Activated CD4-positive, CD25-positive, alpha-beta regulatory T cell treated with anti-CD3 and anti-CD28 coated beads, Interleukin-2, amount 50 U/mL, for 24 hours (primary cell): ENCODE measurements around the gene PCDH9.
"Not testable (repeated sequence)": the region's sequence is repeated elsewhere in the genome, so short reads cannot be mapped to it uniquely, and the experiment has no call there.

ENCODE experiments used
- ATAC-seq, 2 donors: fragments of 150-1000 bp; cut with Tn5 transposase; one replicate each; pipeline ENCODE4 v1.10.0; 2021; ENCODE audit warnings: mild to moderate bottlenecking in 1 of 2, moderate library complexity in 1 of 2

The PCDH9 gene

DNA sequence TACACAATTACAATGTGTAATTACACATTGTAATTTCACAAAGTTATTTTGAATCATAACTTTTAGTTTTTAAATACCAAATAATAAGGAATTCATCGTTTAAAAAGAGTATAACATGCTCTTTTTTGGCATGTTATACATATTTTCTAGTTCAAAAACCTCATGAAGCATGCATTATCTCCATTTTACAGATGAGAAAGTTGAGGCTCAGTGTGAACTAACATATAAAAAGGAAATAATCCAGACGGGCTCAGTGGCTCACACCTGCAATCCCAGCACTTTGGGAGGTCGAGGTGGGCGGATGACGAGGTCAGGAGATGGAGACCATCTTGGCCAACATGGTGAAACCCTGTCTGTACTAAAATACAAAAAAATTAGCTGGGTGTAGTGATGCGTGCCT is 107.9 kb downstream of the PCDH9 start:
- ATAC-seq = no peak

DNA sequence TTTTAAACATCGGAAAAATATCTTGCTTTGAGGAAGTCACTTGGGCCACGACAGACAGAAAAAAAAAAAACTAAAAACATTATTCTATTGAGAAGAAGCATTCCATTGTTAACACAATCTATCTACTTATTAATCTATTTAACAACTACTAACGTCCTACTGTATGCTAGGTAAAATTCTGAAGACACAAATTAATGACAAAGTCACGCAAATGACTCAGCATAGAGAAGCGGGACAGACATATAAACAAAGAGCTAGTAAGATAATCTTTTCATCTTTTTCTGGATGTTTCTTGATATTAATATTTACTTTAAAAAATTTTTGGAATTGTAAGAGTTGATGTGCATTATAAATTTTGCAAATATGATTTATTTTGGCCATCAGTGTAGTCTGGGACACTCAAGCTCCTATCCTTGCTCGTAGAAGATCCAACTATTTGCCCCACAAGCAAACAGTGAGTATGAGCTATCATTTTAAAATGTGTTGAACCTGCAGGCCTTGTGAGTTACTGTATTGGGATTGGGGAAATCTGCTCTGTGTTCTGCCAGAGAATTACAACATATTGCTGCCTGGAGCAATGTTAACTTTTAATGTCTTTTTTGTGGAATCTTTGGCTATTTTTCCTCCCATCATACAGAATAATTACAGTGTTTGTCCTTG is 109.1 kb downstream of the PCDH9 start:
- ATAC-seq = no peak

DNA sequence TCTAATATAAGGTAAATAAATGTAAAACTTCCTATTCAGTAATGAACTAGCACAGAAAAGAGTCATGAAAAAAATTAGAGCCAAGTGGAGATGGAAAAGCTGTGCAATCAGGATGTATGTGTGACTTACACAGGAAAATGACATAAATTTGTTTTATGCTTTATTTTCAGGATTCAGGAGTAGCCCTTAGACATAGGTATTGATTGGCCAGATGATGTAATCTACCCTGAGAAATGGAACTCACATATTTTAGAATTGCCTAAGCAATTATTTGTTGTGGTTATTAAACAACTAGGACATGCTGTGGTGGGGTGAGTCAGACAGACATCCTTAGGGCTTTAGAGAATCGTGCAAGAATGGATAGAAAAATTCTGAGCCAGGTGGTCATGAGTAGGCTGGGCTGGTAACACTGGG is 110.6 kb downstream of the PCDH9 start:
- no peak for ATAC-seq

DNA sequence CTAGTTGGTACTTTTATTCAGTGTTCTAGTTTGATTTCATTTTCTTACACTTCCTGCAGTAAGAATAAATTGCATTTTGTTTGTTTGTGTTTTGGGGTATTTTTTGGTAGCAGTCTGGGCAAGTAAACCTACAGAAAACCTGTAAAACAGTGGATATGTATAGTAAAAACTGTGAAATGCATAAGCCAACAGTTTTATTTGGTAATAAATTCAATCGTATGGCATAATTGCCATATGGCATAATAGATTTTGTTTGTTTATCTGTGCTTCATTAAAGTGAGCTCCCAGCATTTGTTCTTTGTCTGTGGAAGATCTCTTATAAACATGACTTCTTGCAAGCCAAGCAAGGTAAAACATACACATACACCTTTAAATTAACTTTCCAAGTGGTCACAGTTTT is 111.9 kb downstream of the PCDH9 start:
- ATAC-seq = no peak

DNA sequence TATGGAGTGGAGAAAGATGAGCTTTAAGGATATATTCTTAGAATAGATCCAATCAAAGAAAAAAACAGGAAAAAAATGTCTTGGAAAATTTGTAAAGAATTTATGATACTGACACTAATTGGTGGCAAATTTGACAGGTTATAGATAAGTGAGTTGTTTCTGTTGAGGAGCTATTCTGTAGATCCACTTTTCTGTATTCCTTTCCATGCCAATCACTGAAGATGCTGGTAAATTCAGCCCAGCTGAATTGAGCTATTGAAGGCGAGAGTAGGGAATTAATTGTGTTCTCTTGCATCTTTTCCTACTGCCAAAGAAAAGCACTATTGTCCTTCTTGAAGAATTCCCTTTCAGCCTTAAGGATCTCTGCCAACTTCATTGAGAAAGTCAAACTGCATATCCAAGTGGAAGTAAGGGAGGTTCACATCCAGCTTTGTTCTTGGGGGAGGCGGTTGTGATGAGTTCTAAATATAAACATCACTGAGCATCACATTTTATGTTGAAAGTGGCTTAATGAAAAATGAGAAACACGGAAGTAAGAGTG is 113.1 kb downstream of the PCDH9 start:
- ATAC-seq = no peak

DNA sequence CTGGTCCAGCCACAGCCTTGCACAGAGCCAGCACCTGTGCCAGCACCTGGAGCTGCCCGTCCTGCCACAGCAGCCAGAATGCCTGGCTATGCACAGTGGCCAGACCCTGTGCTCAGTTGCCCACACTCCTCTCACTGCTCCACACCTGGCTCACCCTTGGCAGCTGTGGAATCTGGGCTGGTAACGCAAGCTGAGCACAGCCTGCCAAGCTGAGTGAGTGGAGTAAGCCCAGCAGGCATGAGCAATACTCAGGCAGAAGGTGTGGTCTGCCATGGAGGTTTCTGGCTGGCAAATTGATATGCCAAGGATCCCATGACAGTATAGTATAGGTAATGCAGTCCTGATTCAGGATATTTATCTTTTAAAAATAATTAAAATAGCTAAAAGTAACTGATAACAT is 122.2 kb downstream of the PCDH9 start:
- ATAC-seq = no peak

DNA sequence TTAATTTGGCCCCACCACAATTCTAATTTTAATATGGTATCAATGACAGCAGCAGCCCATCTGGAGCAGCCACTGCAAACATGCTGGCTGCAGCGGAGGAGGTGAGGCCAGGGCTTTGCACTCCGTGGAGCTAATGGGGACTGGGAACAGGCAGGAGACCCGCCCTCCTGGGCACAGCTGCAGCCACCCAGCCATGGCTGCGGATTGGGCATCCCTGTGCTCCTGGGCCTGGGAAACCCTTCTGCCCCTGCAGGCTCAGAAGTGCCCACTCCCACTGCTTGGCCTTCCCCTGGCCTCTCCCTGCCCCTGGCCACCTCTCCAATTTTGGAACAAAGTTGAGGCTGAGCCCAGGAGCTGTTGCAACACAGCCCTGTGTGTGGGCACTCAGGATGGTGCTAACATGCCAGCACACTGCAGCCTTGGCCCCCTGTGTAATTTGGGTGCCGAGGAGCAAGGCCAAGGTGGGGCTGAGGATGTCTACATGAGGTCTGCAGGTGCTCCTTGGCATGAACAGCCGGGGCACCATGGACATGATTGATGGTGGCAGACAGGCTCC is 123.6 kb downstream of the PCDH9 start:
- no peak for ATAC-seq

DNA sequence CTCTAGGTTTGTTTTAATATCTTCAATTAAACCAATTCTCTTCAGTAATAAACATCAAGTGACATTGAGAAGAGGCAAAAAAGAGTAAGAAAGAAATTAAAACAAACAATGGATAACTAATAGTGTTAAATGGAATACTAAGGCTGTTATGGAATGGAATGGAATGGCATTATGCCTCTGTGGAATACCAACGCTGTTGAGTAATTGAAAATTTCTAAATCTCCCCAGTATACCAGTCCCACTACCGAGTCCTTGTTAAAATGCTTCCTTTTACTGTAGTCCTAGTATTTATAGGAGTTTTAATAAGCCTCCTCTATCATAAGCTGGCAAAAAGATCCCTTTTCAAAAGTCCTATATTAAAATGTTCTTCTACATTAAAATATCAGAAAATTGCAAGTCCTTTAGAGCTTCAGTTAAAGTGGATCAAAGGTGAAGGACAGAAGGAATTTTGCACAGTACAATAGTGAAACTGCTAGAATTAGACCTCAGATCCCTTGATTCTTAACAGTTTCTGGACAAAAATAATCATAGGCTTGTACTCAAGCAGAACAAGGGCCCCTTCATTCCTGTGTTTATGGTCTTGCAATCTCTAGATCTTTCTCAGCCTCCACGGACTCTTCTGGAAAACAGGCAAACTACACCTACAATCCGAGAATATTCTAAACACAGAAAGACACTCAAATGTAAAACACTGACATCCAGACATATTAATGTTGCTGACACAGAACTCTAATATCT is 128.2 kb downstream of the PCDH9 start:
- ATAC-seq = no peak

DNA sequence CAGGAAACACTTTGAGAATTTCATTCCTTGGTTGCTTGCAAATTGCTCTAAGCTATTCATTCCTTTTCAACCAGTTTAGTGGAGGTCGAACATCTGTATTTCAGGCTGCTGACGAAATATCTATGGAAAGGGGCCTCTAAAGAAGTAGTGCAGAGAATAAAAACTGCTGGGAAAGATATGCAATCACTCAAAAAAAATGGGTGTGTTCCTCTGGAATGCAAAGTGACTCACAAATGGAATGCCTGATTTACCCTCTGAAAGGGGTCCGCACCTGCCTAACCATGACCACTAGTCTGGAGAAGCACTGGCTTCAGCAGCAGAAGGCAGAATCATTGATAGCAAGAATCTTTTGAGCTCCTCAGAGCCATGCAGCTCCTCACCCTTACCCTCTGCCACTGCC is 129.4 kb downstream of the PCDH9 start:
- ATAC-seq = no peak

DNA sequence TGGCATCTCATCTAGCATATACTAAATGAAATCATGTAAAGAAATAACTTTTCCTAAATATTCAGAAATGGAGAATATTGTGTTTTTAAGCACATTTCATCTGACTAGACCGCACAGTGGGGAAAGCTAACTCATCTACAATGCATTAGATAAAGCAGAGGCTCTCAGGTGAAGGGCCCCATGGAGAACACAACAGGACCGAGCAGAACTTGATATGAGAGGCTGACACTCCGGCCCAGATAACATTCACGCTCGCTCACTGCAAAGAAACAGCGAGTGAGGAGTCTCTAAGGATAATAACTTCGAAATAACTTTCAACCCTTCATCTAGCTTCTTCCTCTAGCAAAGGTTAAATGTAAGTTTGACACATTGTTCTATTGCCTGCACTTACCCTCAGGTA is 130.6 kb downstream of the PCDH9 start:
- no peak for ATAC-seq

DNA sequence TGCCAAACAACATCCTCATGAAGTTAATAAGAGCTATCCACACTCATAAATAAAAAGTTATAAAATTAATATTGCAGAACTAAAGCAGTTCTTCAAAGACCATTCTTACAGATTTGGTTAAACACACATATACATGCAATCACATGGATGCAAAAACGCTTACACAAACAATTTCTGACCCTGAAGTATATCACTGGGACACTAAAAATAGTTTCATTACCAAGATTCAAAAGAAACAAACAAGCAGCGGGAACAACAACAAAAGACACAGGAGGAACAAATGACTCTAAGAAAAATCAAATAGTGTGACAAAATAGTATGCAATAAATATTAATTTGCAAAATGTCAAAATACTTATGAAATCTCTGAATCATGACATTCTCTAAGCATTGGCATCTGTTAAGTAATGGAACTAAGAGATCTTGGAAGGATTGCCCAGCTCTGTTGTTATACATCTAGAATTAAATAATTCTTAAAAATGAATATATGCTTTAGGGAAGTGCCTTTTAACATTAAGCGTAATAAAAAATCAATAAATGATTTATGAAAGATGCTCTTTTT is 132.2 kb downstream of the PCDH9 start:
- ATAC-seq = no peak

DNA sequence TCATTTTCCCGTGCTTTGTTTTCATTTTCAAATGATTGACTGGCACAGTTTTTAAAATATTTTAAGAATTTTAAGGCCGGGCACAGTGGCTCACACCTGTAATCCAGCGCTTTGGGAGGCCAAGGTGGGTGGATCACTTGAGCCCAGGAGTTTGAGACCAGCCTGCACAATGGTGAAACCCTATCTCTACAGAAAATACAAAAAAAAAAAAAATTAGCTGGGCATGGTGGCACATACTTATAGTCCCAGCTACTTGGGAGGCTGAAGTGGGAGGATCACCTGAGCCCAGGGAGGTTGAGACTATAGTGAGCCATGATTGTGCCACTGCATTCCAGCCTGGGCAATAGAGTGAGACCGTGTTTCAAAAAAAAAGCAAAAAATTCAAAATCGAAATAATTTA is 133.2 kb downstream of the PCDH9 start:
- not testable (repeated sequence) for ATAC-seq

DNA sequence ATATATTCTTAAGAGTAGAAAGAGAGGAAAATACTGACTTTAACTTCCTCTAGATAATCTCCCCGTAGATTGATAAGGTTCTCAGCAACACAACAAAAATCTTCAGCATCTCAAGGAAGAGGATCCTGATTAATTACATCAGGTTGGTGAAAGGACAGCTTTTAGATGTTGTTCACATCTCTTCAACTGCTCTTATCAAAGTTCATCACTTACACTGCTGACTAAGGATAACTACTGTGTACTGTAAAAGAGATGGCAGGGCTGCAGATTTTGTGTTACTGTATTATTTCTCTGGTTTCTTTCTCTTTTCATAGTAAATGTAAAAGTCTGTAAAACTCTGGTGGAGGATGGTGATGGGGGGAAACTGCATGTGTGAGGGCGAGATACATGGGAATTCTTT is 133.7 kb downstream of the PCDH9 start:
- no peak for ATAC-seq

DNA sequence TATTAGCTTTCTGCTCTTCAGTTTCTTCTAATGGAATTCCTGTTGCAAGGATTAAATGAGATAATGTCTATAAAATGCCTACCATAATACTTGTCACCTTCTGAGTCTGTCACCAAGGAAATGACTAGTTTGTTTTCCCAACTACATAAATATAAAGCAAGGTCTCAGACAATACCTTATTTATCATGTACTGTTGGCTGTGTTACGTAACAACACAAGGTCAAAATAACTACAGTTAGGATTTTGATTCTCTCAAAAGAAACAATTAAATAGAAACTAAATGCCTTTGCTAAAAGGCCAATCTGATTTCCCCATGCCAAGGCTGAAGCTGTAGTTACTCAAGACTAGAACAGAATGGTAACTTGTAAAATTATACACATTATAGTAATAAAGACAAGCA is 134.5 kb downstream of the PCDH9 start:
- ATAC-seq = no peak

DNA sequence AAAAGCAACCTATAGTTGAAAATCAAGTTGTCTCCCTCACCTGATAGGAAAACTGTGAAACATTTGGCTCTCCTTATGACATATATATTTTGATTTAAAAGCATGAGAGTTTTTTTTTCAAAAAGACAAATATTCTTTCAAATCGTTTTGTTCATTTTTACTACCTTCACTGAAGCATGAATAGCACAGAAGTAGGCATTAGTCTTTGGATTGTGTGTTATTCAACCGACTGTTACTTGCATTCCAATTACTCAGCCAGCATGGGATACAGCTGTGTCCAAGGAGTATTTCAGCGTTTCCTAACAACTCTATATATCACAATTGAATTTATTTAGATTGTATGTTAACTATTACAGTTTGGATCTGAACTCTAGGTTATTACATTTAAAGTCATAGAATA is 135.2 kb downstream of the PCDH9 start:
- ATAC-seq = no peak

DNA sequence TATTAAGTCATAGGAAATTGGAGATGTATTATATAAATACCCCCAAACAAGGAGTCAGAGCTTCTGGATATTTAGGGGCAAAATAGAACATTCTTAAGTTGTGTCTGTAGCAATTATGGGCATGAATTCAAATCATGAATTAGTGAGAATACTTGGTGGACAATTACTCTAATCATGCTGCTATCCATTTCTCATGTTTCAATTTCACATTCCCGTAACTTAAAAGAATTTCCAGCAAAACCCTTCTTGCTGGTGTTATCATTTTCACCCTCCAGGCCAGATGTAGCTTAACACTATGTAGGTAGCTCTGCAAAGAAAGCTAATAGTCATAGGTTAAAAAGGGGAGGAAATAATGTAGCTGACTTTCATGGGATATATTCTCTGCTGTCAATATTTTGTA is 136.1 kb downstream of the PCDH9 start:
- no peak for ATAC-seq

DNA sequence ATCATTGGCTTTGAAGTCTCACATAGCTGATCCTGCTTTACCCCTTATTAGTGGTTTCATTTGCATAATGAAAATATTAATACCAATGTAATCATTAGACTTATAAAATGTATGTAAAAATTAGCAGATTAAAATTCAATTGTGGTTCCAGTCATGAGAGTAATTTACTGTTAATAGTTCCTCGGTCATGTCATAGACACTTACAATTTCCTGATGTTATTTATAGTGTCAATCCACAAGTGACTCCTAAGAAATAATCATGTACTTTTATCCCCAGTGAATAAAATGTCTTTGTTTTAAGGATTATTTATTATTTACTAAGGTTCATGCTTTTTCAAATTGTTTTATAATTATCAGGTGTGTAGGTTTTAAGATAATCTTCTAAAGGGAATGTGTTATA is 138.5 kb downstream of the PCDH9 start:
- no peak for ATAC-seq

DNA sequence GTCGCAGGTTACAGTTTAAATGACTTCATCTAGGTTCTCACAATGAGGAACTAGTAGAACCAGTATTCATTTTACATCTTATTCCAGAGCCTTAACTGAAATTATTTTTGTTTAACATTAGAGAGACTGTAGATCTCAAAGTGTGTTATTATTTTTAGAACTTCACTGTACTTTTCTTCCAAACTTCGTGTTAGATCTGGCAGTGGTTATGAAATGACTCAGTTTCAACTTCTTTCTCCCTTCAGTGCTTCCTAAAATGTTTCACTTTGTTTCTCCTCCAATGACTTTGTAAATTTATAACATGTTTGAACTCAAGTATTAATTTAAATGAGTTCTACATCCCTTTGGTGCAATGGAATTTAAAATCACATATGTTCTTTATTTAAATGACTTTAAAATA is 139.3 kb downstream of the PCDH9 start:
- ATAC-seq = no peak

DNA sequence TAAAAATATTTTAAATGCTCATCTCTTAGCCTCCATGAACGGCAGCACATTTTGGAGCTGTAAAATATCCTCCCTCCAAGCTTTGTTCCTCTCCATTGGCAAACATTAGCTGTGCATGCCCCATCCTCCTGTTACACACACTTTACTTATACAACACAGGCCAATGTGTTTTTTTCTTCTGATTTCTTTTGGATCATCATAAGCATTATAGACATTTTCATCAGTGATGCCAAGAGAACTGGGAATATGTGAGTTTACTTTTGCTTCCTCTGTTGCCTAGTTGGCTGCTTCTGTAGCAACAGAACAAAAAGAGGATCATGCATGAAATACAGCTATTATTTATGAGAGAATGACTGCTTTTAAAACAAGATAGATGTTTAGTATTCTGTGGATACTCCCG is 142.6 kb downstream of the PCDH9 start:
- ATAC-seq = no peak

DNA sequence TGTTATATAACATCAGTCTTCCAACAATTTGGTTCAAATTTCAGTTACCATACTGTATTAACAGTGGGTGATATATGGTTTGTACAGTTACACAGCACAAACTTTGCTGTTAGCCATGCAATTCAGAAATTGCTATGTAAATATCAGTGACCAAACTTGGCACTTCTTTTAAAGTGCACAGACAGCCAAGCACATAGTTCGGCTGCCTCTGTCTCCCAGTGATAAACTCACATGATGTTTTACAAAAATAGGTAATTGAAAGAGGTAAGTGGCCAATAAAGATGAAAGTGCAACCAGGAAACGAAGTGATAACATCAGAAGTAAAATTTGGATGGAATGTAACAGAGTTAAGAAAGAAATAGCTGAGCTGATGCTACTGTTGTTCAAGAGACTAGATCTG is 143.9 kb downstream of the PCDH9 start:
- ATAC-seq = no peak

DNA sequence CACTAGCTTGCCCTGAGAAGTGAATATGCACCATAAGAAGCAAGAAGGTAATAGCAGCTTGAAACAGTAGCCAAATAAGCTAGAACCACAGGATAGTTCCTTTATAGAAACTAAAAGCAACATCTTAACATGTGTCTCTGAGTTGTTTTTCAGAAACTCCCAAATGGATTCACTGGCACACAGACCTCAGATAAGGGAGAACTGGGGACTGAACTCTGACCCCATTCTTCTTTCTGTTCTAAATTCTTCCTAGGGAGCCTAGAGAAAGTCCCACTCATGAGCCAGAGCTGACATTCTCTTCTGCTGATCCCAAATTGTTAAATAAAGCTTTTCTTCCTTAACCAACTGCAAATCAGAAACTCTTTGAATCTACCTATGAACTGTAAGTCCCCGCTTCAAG is 146.1 kb downstream of the PCDH9 start:
- ATAC-seq = no peak

DNA sequence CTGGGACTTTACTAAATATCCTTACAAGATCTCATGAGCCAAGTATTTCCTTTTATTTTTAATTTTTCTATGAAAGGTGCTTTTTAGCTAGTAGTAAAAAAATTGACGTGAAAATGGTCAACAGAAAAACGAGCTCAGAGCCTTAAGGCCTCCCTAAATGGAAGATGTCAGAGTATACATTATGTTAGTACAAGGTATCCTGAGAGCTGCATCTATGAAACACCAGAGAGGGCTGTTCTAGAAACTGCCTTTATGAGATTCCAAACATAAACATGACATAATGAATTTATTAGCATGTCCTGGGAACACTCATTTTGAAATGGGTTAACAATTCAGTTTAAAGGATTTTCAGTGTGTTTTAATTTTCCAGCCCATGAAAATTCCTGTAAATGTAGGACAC is 146.6 kb downstream of the PCDH9 start:
- ATAC-seq = no peak

DNA sequence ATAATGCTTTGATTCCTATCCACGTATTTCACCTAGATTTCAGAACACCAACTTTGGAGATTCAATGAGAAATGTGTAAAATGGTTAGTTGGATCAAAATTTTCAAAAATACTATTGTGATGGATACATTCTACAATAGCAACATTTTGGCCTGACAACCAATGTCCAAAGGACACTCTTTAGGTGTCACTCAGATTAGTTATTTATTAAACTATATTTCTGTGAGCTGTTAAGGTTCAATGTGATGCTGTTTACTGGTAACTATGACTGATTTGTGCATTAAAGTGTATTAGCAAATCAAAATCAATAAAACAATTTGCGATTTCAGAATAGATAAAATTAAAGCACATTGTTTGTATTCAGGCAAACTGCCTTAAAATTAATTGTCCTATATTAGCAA is 149.8 kb downstream of the PCDH9 start:
- no peak for ATAC-seq

DNA sequence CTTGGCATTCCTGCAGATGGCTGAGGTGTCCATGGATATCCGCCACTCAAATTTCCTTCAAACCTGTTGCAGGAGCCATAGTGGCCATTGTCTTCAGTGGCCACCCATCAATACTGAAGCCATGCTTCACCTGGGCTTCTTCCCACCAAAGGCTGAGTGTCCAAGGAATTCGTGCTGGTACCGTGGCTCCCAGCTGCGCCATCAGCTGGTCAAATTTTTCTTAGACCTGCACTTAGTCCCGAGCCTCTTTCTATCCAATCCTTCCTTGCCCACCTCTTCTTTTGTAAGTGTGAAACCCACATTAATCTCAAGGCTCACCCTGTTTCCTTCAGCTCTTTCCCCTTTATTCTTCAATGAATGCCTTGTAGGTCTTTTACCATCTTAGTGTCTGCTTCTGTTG is 152.1 kb downstream of the PCDH9 start:
- ATAC-seq = no peak
